HEK293 (cell line): ENCODE results near the gene CLDN16.

Source experiments
- CTCF ChIA-PET: fragments of 350-600 bp; formaldehyde crosslinking; extraction: SDS; loops from one replicate; lab custom pipeline; 2021; ENCODE audit warnings: antibody characterized with exemption; lab: Yijun Ruan, JAX
- POLR2A ChIA-PET: fragments of 300-600 bp; formaldehyde crosslinking; extraction: SDS; loops from one replicate; lab custom pipeline; 2020; ENCODE audit warnings: antibody characterized with exemption, inconsistent platforms; lab: Yijun Ruan, JAX
- H3K27ac ChIP-seq: fragments of 200-500 bp; sonication (Bioruptor generic); 2 replicates; pipeline ENCODE4 v1.5.1; 2014; ENCODE audit warnings: low read depth, low read length, control low read depth, inconsistent platforms; ENCODE audit errors: extremely low read depth
- H3K36me3 ChIP-seq, 2 experiments: fragments of 200-500 bp in 1 of 2; sonication (Bioruptor generic) in 1 of 2; 1 replicate in 1 of 2; 2 replicates in 1 of 2; pipeline ENCODE4 v1.5.1; 2014 to 2017; ENCODE audit warnings: inconsistent platforms in 2 of 2, low read length in 2 of 2; ENCODE audit not compliant: control insufficient read depth in 2 of 2, insufficient read depth in 1 of 2
- H3K4me1 ChIP-seq: fragments of 200-500 bp; sonication (Bioruptor generic); 2 replicates; pipeline ENCODE4 v1.5.1; 2014; ENCODE audit warnings: mild to moderate bottlenecking, low read length, inconsistent platforms; ENCODE audit not compliant: control insufficient read depth, insufficient read depth
- H3K4me3 ChIP-seq: 2 replicates; pipeline ENCODE4 v1.5.1; 2011; ENCODE audit warnings: low read depth, mild to moderate bottlenecking, control low read depth, low read length, moderate library complexity
- H3K9me3 ChIP-seq: fragments of 200-500 bp; sonication (Bioruptor generic); 2 replicates; pipeline ENCODE4 v1.5.1; 2014; ENCODE audit warnings: low read depth, low read length, inconsistent platforms; ENCODE audit not compliant: control insufficient read depth, insufficient read depth
- CTCF ChIP-seq: fragments of 450-650 bp; formaldehyde crosslinking; IDR thresholded peaks from 2 replicates; pipeline ENCODE4 v1.5.1; 2016; ENCODE audit warnings: missing biosample characterization, missing genetic modification characterization
- GFI1B ChIP-seq: fragments of 450-650 bp; formaldehyde crosslinking; IDR thresholded peaks from 2 replicates; pipeline ENCODE4 v1.5.1; 2016; ENCODE audit warnings: missing biosample characterization, missing genetic modification characterization
- GLIS2 ChIP-seq: fragments of 450-650 bp; formaldehyde crosslinking; IDR thresholded peaks from 2 replicates; pipeline ENCODE4 v1.5.1; 2016; ENCODE audit warnings: missing biosample characterization, missing genetic modification characterization
- IKZF3 ChIP-seq: fragments of 450-650 bp; IDR thresholded peaks from 2 replicates; pipeline ENCODE4 v1.5.0; 2018; ENCODE audit warnings: missing biosample characterization, mild to moderate bottlenecking, missing genetic modification characterization, moderate library complexity
- PBX3 ChIP-seq: sonication (generic); formaldehyde crosslinking; IDR thresholded peaks from 2 replicates; pipeline ENCODE4 v1.8.1; 2022; ENCODE audit warnings: mild to moderate bottlenecking, moderate library complexity, missing genetic modification reagents
- PRDM2 ChIP-seq: fragments of 450-650 bp; formaldehyde crosslinking; IDR thresholded peaks from 2 replicates; pipeline ENCODE4 v1.5.1; 2016; ENCODE audit warnings: missing biosample characterization, missing genetic modification characterization, borderline replicate concordance
- REPIN1 ChIP-seq: fragments of 450-650 bp; formaldehyde crosslinking; IDR thresholded peaks from 2 replicates; pipeline ENCODE4 v1.5.1; 2017; ENCODE audit warnings: missing biosample characterization, missing genetic modification characterization, low read depth
- SCRT2 ChIP-seq: fragments of 450-650 bp; formaldehyde crosslinking; IDR thresholded peaks from 2 replicates; pipeline ENCODE4 v1.5.1; 2016; ENCODE audit warnings: missing biosample characterization, missing genetic modification characterization
- ZBTB7A ChIP-seq: fragments of 450-650 bp; formaldehyde crosslinking; IDR thresholded peaks from 2 replicates; pipeline ENCODE4 v1.5.1; 2016; ENCODE audit warnings: low read depth, missing biosample characterization, missing genetic modification characterization
- ZNF248 ChIP-seq: fragments of 450-650 bp; formaldehyde crosslinking; IDR thresholded peaks from 2 replicates; pipeline ENCODE4 v1.5.1; 2017; ENCODE audit warnings: missing biosample characterization, missing genetic modification characterization
- ZNF274 ChIP-seq, 2 experiments: fragments of 200-500 bp in 1 of 2; fragments of 450-650 bp in 1 of 2; sonication (Bioruptor generic) in 1 of 2; formaldehyde crosslinking in 1 of 2; IDR thresholded peaks; 2 replicates each; pipeline versions ENCODE4 v1.5.1 to v1.6.1; 2014 to 2016; ENCODE audit warnings: borderline replicate concordance in 1 of 2, inconsistent platforms in 1 of 2, low read length in 1 of 2, missing biosample characterization in 1 of 2, missing genetic modification characterization in 1 of 2
- ZNF280D ChIP-seq: fragments of 450-650 bp; formaldehyde crosslinking; IDR thresholded peaks from 2 replicates; pipeline ENCODE4 v1.5.1; 2016; ENCODE audit warnings: missing biosample characterization, missing genetic modification characterization
- ZNF311 ChIP-seq: fragments of 450-650 bp; formaldehyde crosslinking; IDR thresholded peaks from 2 replicates; pipeline ENCODE4 v1.5.1; 2017; ENCODE audit warnings: missing biosample characterization, missing genetic modification characterization, borderline replicate concordance
- ZNF449 ChIP-seq: fragments of 450-650 bp; formaldehyde crosslinking; IDR thresholded peaks from 2 replicates; pipeline ENCODE4 v1.5.1; 2017; ENCODE audit warnings: missing biosample characterization, mild to moderate bottlenecking, missing genetic modification characterization, moderate library complexity
- ZNF473 ChIP-seq: fragments of 450-650 bp; formaldehyde crosslinking; IDR thresholded peaks from 2 replicates; pipeline ENCODE4 v1.5.1; 2017; ENCODE audit warnings: missing biosample characterization, missing genetic modification characterization
- ZNF624 ChIP-seq: fragments of 450-650 bp; formaldehyde crosslinking; IDR thresholded peaks from 2 replicates; pipeline ENCODE4 v1.5.1; 2017; ENCODE audit warnings: missing biosample characterization, missing genetic modification characterization
- ZNF664 ChIP-seq: fragments of 450-650 bp; formaldehyde crosslinking; IDR thresholded peaks from 2 replicates; pipeline ENCODE4 v1.5.1; 2016; ENCODE audit warnings: missing biosample characterization, missing genetic modification characterization
- ZNF791 ChIP-seq: fragments of 450-650 bp; formaldehyde crosslinking; IDR thresholded peaks from 2 replicates; pipeline ENCODE4 v1.5.1; 2016; ENCODE audit warnings: missing biosample characterization, missing genetic modification characterization
- ZNF830 ChIP-seq: fragments of 450-650 bp; IDR thresholded peaks from 2 replicates; pipeline ENCODE4 v1.5.0; 2018; ENCODE audit warnings: missing biosample characterization, missing genetic modification characterization, low read depth, mild to moderate bottlenecking, moderate library complexity
- ZSCAN16 ChIP-seq: fragments of 450-650 bp; formaldehyde crosslinking; IDR thresholded peaks from 2 replicates; pipeline ENCODE4 v1.5.1; 2016; ENCODE audit warnings: missing biosample characterization, missing genetic modification characterization

The CLDN16 gene

GRCh38 chr3:190366133-190366532 lies 21.8 kb upstream of the CLDN16 start:
- Histone ChIP-seq H3K9me3 (no peaks in the 10 kb centered on the region), H3K27ac (no peak overlapping the region), H3K4me3 (no peak overlapping the region)
- POLR2A ChIA-PET = no interaction called here
- TF ChIP-seq ZNF473 (tag by site-specific recombination) (no peak), ZNF280D (no peak), IKZF3 (no peak), ZNF449 (tag by site-specific recombination) (no peak), ZNF311 (tag by site-specific recombination) (no peak), SCRT2 (no peak), GFI1B (no peak), ZNF791 (no peak), ZNF248 (tag by site-specific recombination) (no peak), ZSCAN16 (tag by site-specific recombination) (no peak), ZNF664 (tag by site-specific recombination) (no peak), PRDM2 (tag by site-specific recombination) (no peak), ZNF274 (IDR thresholded peaks at IDR 0.05; ENCODE audit: low read length) (no peak), ZNF274 (tag by site-specific recombination; IDR thresholded peaks at IDR 0.05; ENCODE audit: borderline replicate concordance) (no peak), PBX3 (CRISPR knock-in tag) (no peak), ZNF830 (tag by site-specific recombination) (no peak), ZBTB7A (tag by site-specific recombination) (no peak), CTCF (no peak), ZNF624 (tag by site-specific recombination) (no peak), REPIN1 (tag by site-specific recombination) (no peak), GLIS2 (tag by site-specific recombination) (no peak)
- TF ChIP-seq, all 188 proteins: peak for 0
- no peaks in the 10 kb centered on the region for H3K4me1 ChIP-seq
- CTCF ChIA-PET = interaction anchor here (1.2 kb wide), 1 partner anchor 14 kb away, joined by 4 read pairs; no protein-coding TSS in a partner anchor
- no peaks in the 10 kb centered on the region for H3K36me3 ChIP-seq
